ENCODE data around the gene CACNG4. TPM values are rescaled to one million over a fixed set of nuclear protein-coding genes. Genes with fewer than 3 reads are reported as not detected.

CACNG4 gene
- total RNA-seq, 1 donor from 2014 or later: 0.34 TPM

- Histone ChIP-seq H3K4me1 (no peaks in the 10 kb centered on the region), H2AFZ (replicated peaks) (no peak overlapping the region), H3K79me2 (ENCODE audit: low read depth) (no peaks in the 10 kb centered on the region), H3K4me2 (no peak overlapping the region), H4K20me1 (ENCODE audit: low read depth) (no peaks in the 10 kb centered on the region), H3K9ac (no peak overlapping the region), H3K36me3 (no peaks in the 10 kb centered on the region), H3K4me3 (no peak overlapping the region), H3F3A (ENCODE audit: low read depth) (no peaks in the 10 kb centered on the region), H3K27ac (no peak overlapping the region), H3K9me3 (ENCODE audit: low read depth) (no peaks in the 10 kb centered on the region), H3K27me3 (no peaks in the 10 kb centered on the region)
- H3K27ac Mint-ChIP-seq: no peak overlapping the region
- peaks cover 19% of the 10 kb centered on the region for H3K27me3 Mint-ChIP-seq (ENCODE audit: insufficient read depth, low read depth)
- peaks cover 15% of the 10 kb centered on the region for H3K9me3 Mint-ChIP-seq
- H3K36me3 Mint-ChIP-seq: peaks cover 2% of the 10 kb centered on the region
- TF ChIP-seq CTCF (IDR thresholded peaks at IDR 0.05) (no peak), EZH2 (IDR thresholded peaks at IDR 0.05) (no peak), EZH2phosphoT487 (IDR thresholded peaks at IDR 0.05) (no peak)
- H3K4me3 Mint-ChIP-seq: peak overlapping the region; percentile 29
- H3K4me1 Mint-ChIP-seq: peaks cover 17% of the 10 kb centered on the region
- no peak for DNase-seq (ENCODE audit: low spot score)
Observed at GRCh38 chr17:66950886-66951604, 13.5 kb upstream of the CACNG4 start.

GRCh38 chr17:66951605-66951953, 12.9 kb upstream of the CACNG4 start:
- no peaks in the 10 kb centered on the region for H3K4me1 ChIP-seq
- no peaks in the 10 kb centered on the region for H3K27me3 ChIP-seq
- Mint-ChIP-seq H3K4me1 (peaks cover 17% of the 10 kb centered on the region), H3K9me3 (peaks cover 15% of the 10 kb centered on the region), H3K4me3 (no peak overlapping the region), H3K27me3 (ENCODE audit: insufficient read depth, low read depth) (peaks cover 19% of the 10 kb centered on the region), H3K36me3 (peaks cover 2% of the 10 kb centered on the region), H3K27ac (no peak overlapping the region)
- H3K79me2 ChIP-seq (ENCODE audit: low read depth): no peaks in the 10 kb centered on the region
- no peaks in the 10 kb centered on the region for H4K20me1 ChIP-seq (ENCODE audit: low read depth)
- no peaks in the 10 kb centered on the region for H3F3A ChIP-seq (ENCODE audit: low read depth)
- no peak overlapping the region for H3K4me2 ChIP-seq
- no peak overlapping the region for H3K4me3 ChIP-seq
- no peak overlapping the region for H3K27ac ChIP-seq
- H3K9me3 ChIP-seq (ENCODE audit: low read depth): no peaks in the 10 kb centered on the region
- DNase-seq (ENCODE audit: low spot score): no peak
- TF ChIP-seq EZH2 (IDR thresholded peaks at IDR 0.05) (no peak), CTCF (IDR thresholded peaks at IDR 0.05) (no peak), EZH2phosphoT487 (IDR thresholded peaks at IDR 0.05) (no peak)
- H3K9ac ChIP-seq: no peak overlapping the region
- no peaks in the 10 kb centered on the region for H3K36me3 ChIP-seq
- no peak overlapping the region for H2AFZ ChIP-seq (replicated peaks)

- H3K27ac ChIP-seq: no peak overlapping the region
- no peaks in the 10 kb centered on the region for H3K79me2 ChIP-seq (ENCODE audit: low read depth)
- H3K27me3 ChIP-seq: no peaks in the 10 kb centered on the region
- Mint-ChIP-seq H3K4me3 (no peak overlapping the region), H3K27me3 (ENCODE audit: insufficient read depth, low read depth) (peaks cover 17% of the 10 kb centered on the region), H3K27ac (no peak overlapping the region), H3K36me3 (peaks cover 2% of the 10 kb centered on the region), H3K4me1 (peaks cover 17% of the 10 kb centered on the region), H3K9me3 (peaks cover 15% of the 10 kb centered on the region)
- H3K9ac ChIP-seq: no peak overlapping the region
- no peak overlapping the region for H3K4me2 ChIP-seq
- no peak overlapping the region for H2AFZ ChIP-seq (replicated peaks)
- no peaks in the 10 kb centered on the region for H3K9me3 ChIP-seq (ENCODE audit: low read depth)
- H3K4me1 ChIP-seq: no peaks in the 10 kb centered on the region
- H3K36me3 ChIP-seq: no peaks in the 10 kb centered on the region
- H4K20me1 ChIP-seq (ENCODE audit: low read depth): no peaks in the 10 kb centered on the region
- DNase-seq (ENCODE audit: low spot score): peak; percentile 16
- H3F3A ChIP-seq (ENCODE audit: low read depth): no peaks in the 10 kb centered on the region
- no peak for TF ChIP-seq CTCF (IDR thresholded peaks at IDR 0.05)
- TF ChIP-seq EZH2phosphoT487 (IDR thresholded peaks at IDR 0.05): no peak
- TF ChIP-seq EZH2 (IDR thresholded peaks at IDR 0.05): no peak
- no peak overlapping the region for H3K4me3 ChIP-seq
Observed at GRCh38 chr17:66952031-66952524, 12.4 kb upstream of the CACNG4 start.
